Measurements from ENCODE around the gene DKKL1. TPM values are rescaled to one million over a fixed set of nuclear protein-coding genes. Genes with fewer than 3 reads are reported as not detected.

DKKL1 gene
- not detected in 2 replicates for total RNA-seq

DNA sequence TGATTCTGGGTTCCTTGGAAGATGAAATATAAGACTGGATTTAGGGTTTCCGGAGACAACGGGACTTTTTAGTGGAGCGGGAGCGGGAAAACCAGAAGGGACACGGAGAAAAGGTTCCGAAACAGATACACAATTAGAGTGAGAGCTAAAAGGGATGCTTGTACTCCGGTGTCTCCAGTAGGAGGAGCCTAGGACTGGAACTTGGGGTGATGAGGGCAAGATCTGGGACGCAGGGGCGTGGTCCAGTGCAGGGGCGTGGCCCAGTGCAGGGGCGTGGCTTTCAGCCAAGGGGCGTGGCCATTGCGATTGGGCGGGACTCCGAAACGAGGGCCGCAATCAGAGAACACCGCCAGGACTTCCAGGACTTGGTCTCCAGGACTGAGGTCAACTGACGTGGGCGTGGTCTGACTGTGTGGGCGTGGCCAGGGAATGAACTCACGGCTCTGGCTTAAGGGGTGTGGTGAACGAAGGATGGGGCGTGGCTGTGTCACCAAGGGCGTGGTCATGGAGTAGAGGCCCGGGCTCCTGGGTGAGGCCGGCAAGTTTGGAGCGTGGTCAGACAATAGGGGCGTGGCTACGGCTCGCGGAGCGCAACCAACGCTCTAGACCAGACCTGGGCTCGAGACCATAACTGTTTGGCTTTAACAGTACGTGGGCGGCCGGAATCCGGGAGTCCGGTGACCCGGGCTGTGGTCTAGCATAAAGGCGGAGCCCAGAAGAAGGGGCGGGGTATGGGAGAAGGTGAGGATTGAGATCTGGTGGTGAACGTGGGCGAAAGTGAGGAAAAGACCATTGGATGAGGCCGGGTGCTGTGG lies at the start of gene DKKL1:
Gene DKKL1, plus strand, starts transcription at position 610 of the 815 bp plus-strand sequence. Its CDS starts 122 bp downstream, at position 732.

DNA sequence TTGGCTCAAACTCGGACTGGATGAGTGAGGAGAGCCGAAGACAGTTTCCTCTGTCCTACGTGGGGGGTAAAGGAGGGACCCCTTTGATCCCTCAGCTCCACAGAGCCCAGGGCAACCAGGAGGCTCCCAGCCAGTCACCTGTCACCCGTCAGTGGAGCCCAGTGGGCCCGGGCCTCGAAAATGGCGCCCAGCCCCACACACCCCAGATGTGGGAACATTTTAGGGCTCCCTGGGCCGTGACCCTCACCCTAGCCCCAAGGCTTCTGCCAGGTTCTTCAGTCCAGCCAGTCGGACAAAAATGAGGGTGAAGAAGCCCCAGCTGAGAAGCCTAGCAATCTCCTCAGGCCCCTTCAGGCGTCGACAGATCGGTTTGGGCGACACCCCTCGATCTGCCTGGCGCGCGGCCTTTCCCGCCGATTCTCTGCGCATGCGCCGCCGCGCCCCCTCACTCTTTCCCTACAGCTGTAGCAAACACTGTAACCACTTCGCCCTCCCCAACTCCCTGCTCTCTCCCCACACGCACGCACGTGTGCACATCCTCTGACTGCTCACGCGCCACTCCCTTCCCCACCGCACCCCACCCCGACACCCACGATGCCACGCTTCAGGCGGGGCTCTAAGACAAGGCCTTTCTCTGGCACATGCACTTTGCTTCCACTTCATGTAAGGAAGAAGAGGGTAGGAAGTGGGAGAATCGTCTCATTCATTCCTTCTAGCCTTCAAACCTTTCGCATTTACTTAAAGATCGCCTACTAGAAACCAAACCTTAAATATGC lies 38.7 kb upstream of the DKKL1 start, which contains the start of gene SLC6A16:
Gene SLC6A16, minus strand, starts transcription at position 391 of the 776 bp plus-strand sequence. CDS start 13,844 bp downstream, outside the sequence.

DNA sequence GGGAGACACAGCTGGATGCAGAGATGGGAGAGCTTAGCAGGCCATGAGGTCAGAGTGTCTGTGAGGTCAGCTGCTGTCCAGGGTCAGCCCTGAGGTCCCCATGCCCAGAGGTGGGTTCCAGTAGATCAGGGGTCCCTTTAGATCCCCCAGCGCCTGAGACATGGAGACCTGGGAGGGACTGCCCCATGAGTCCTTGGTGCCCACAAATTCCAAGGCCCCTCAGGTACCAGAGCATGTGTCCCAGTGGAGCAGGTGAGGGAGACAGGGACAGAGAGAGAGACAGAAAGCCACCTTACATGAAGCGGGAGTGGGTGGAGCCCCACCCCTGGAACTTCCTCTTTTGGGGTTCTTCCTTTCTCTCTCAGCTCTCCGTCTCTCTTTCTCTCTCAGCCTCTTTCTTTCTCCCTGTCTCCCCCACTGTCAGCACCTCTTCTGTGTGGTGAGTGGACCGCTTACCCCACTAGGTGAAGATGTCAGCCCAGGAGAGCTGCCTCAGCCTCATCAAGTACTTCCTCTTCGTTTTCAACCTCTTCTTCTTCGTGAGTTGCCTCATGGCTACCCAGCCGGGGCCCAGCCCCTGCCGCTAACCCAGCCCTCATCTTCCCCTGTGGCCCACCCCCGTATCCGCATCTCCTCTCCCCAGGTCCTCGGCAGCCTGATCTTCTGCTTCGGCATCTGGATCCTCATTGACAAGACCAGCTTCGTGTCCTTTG lies 28.4 kb upstream of the DKKL1 start, which contains the start of gene CD37:
Gene CD37, plus strand, starts transcription at position 336 of the 713 bp plus-strand sequence. Its CDS starts 135 bp downstream, at position 471.

DNA sequence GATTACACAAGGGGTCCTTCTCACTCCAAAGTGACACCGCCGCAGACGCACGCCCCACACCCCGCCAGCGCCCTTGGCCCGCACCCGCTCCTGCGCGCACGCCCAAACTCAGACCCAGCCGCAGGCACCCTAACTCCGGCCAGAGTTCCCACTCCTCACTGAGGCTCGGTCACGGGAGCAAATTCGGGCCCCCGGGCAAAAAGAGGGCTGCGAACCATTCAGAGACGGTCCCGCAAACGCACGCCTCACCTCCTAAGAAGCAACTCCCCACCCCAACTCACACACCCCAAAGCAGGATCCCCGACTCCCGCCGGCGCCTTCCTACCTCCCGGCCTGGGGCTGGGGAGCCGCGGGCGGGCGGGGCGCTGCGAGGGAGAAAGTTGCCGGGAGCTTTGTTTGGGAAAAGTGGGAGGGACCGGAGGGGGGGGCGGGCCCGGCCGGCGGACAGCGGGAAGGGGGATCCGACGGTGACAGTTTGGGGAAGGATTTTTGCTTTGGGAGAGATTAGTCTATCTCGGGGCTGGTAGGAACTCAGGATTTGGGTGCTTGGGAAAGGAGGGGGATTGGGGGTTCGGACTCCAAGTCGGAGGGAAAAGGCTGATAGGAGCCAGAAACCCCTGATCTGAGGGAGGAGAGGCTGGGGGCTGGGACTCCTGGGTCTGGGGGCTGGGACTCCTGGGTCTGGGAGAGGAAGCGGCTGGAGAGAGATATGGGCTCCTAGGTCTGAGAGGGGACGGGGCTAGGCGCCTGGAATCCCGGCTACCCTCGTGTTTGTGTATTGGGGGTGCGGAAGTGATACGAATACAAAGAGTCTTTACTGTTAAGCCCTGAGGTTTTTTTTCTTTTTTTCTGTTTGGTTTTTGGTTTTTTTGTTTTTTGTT lies 1.4 kb upstream of the DKKL1 start, which contains the start of gene TEAD2:
Gene TEAD2, minus strand, starts transcription at position 369 of the 881 bp plus-strand sequence. CDS start 2,341 bp downstream, outside the sequence.

DNA sequence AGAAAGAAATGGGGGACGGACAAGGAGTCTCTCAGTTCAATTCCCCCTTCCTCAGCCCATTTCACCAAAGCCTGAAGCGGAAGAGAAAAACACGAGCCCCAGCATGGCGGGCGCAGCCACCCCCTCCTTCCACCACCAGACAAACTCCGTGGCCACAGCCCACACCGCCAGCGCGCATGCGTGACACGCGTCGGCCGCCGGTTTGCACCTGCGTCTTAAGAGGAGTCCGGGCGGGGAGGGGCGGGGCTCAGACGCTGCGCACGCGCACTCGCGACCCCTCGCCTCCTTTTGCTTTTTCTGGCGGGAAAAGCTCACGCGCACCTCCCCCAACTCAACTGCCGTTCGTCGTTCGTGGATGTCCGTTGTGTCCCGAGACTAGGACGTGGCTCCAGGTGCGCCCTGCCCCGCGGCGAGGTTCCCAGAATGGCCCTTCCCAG lies 24.3 kb downstream of the DKKL1 start, which contains the start of gene KASH5:
Gene KASH5, plus strand, starts transcription at position 314 of the 437 bp plus-strand sequence. CDS start 2,635 bp downstream, outside the sequence.

DNA sequence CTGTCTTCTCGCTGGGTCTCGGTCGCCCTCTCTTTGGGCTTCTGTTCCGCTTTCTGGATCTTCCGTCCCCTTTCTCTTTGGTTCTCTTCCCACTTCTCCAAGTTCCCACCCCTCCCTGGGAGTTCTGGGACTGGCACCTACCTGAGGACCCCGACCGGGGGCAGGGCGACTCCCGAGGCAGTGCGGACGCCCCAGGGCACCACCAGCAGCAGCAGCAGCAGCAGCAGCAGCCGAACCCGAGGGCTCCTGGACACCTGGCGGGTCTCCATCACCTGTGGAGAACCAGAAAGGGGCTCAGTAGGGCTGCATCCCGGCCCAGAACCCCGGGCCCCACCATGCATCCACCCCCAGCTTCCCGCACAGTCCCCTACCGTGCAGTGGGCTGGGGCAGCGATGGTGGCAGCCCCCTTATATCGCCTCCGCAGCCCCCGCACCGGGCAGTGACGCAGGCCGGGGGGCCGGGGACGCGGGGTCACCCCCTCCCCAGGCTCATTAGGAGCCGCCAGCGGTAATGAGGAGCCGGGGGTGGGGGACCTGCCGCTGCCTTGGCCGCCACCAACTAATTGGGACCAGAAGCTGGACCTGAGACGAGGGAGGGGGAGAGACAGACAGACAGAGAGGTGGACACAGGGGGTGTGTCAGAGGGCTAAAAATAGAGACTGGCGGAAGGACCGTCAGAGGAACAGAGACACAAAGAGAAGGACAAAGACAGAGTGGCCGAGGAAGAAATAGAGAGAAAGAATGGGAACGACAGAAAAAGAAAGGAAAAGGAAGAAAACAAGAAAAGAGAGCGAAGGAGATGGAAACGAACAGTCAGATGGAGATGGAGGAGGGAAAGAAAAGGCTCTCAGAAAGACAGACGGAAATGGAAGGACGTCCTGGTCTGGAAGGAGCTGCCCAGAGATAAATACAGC lies 59.7 kb downstream of the DKKL1 start, which contains the start of gene PTH2:
Gene PTH2, minus strand, starts transcription at position 371 of the 914 bp plus-strand sequence. Its CDS starts 102 bp downstream, at position 269.

Other genes starting within 250 kb of the DKKL1 start
- gene LIN7B, start 249.5 kb upstream of the DKKL1 start, total RNA-seq: 9.9 and 11.1 TPM in 2 replicates
- 0.58 and 0.85 TPM in 2 replicates for gene C19orf73, start 244.7 kb upstream of the DKKL1 start, total RNA-seq
- gene PPFIA3, start 244.3 kb upstream of the DKKL1 start, total RNA-seq: 1.7 and 4.5 TPM in 2 replicates
- gene HRC, start 208.5 kb upstream of the DKKL1 start, total RNA-seq: under 0.01 and 1.4 TPM in 2 replicates
- 14.9 and 18.0 TPM in 2 replicates for gene TRPM4, start 206.1 kb upstream of the DKKL1 start, total RNA-seq
- gene SLC6A16, start 38.7 kb upstream of the DKKL1 start, total RNA-seq: 0.38 and 0.56 TPM in 2 replicates
- 0.28 TPM in 1 of 2 replicates, not detected in the other for gene CD37, start 28.5 kb upstream of the DKKL1 start, total RNA-seq
- gene TEAD2, start 1.5 kb upstream of the DKKL1 start, total RNA-seq: 14.7 and 25.9 TPM in 2 replicates
- not detected in 2 replicates for gene KASH5, start 24.4 kb downstream of the DKKL1 start, total RNA-seq
- not detected in 2 replicates for gene PTH2, start 59.6 kb downstream of the DKKL1 start, total RNA-seq
- not detected in 2 replicates for gene GFY, start 61.5 kb downstream of the DKKL1 start, total RNA-seq
- 0.19 and 1.1 TPM in 2 replicates for gene SLC17A7, start 77.7 kb downstream of the DKKL1 start, total RNA-seq
- gene PIH1D1, start 87.9 kb downstream of the DKKL1 start, total RNA-seq: 133 and 157 TPM in 2 replicates
- 17.2 and 59.2 TPM in 2 replicates for gene ALDH16A1, start 89.3 kb downstream of the DKKL1 start, total RNA-seq
- 1.5 and 3.4 TPM in 2 replicates for gene FLT3LG, start 110.3 kb downstream of the DKKL1 start, total RNA-seq
- 2,978 and 3,842 TPM in 2 replicates for gene RPL13A, start 123.7 kb downstream of the DKKL1 start, total RNA-seq
- 3,515 and 5,692 TPM in 2 replicates for gene RPS11, start 132.6 kb downstream of the DKKL1 start, total RNA-seq
- gene FCGRT, start 148.8 kb downstream of the DKKL1 start, total RNA-seq: 19.0 and 69.3 TPM in 2 replicates
- 198 and 257 TPM in 2 replicates for gene RCN3, start 164.1 kb downstream of the DKKL1 start, total RNA-seq
- 49.6 and 72.9 TPM in 2 replicates for gene NOSIP, start 216.7 kb downstream of the DKKL1 start, total RNA-seq
- 0.19 and 1.1 TPM in 2 replicates for gene PRRG2, start 217.4 kb downstream of the DKKL1 start, total RNA-seq
- gene PRR12, start 227.3 kb downstream of the DKKL1 start, total RNA-seq: 1.1 and 1.3 TPM in 2 replicates

All from regular cardiac myocyte (primary cell).